Stimulated activated CD4-positive, alpha-beta T cell treated with anti-CD3 and anti-CD28 coated beads, Interleukin-4, amount 100 ng/mL, for 1 hour (primary cell): ENCODE data around the gene PMAIP1.
"Not testable (repeated sequence)": the region's sequence is repeated elsewhere in the genome, so short reads cannot be mapped to it uniquely, and the experiment has no call there.

ENCODE experiments used
- DNase-seq: peaks from one replicate; pipeline ENCODE4 v3.0.0-alpha.2; 2020

PMAIP1 gene

GRCh38 chr18:59899298-59900221 is at the start of gene PMAIP1:
TSS of gene PMAIP1 (plus strand) at chr18:59899996. CDS start at chr18:59900178, 182 bp downstream.
- peak; percentile 85 for DNase-seq

GRCh38 chr18:59851784-59852399 is 47.9 kb upstream of the PMAIP1 start:
- no peak for DNase-seq

- no peak for DNase-seq
Measured at GRCh38 chr18:59852548-59852947, 47.2 kb upstream of the PMAIP1 start.

GRCh38 chr18:59853380-59853779 is 46.4 kb upstream of the PMAIP1 start:
- DNase-seq, result no peak

GRCh38 chr18:59853988-59854387 is 45.8 kb upstream of the PMAIP1 start:
- not testable (repeated sequence) for DNase-seq

- DNase-seq, result no peak
Measured at GRCh38 chr18:59861009-59861408, 38.8 kb upstream of the PMAIP1 start.

- no peak for DNase-seq
Measured at GRCh38 chr18:59861963-59862819, 37.6 kb upstream of the PMAIP1 start.

GRCh38 chr18:59865241-59865986 is 34.4 kb upstream of the PMAIP1 start:
- no peak for DNase-seq

GRCh38 chr18:59866551-59867269 is 33.1 kb upstream of the PMAIP1 start:
- DNase-seq, result no peak

GRCh38 chr18:59867337-59868104 is 32.3 kb upstream of the PMAIP1 start:
- DNase-seq, result no peak

GRCh38 chr18:59870623-59871130 is 29.1 kb upstream of the PMAIP1 start:
- no peak for DNase-seq

GRCh38 chr18:59871711-59872362 is 28.0 kb upstream of the PMAIP1 start:
- DNase-seq, result no peak

- no peak for DNase-seq
Measured at GRCh38 chr18:59873641-59874040, 26.2 kb upstream of the PMAIP1 start.

- no peak for DNase-seq
Measured at GRCh38 chr18:59874166-59874565, 25.6 kb upstream of the PMAIP1 start.

GRCh38 chr18:59876310-59876626 is 23.5 kb upstream of the PMAIP1 start:
- DNase-seq, result no peak

GRCh38 chr18:59877361-59877760 is 22.4 kb upstream of the PMAIP1 start:
- DNase-seq, result no peak

GRCh38 chr18:59878644-59879043 is 21.2 kb upstream of the PMAIP1 start:
- DNase-seq, result no peak

GRCh38 chr18:59881728-59882656 is 17.8 kb upstream of the PMAIP1 start:
- DNase-seq, result no peak

GRCh38 chr18:59884351-59884750 is 15.4 kb upstream of the PMAIP1 start:
- DNase-seq, result no peak
